ENCODE data around the gene CHST3.
"Not testable (repeated sequence)": the region's sequence is repeated elsewhere in the genome, so short reads cannot be mapped to it uniquely, and the experiment has no call there.

CHST3 gene

DNA sequence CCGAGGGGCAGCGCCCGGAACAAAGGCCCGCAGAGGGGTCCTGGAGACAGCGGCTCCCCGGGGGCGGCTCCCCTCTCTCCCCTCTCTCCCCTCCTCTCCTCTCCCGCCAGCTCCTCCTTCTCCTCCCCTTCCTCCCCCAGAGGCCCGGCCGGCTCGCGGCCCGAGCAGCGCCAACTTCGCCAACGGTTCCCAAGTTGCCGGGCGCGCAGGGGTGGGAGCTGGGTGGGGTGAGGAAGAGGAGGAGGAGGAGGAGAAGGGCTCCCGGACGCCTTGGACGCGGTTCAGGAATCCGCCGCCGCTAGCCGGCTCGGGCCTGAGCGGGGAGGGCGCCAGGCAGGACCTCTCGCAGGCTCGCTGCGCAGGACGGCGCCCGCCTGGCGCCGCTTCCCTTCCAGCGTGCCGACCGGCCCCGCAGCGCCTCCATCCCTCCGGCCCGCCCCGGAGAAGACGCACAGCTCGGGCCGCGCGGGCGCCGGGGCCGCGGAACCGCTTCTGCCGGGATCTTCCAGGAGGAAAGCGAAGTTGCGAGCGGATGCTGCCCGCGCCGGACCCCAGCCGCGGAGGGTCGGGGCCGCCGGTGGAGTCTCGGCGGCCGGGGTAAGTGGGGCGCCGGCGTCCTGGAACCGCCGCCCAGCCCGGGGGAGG, at the start of gene CHST3:
Gene CHST3, plus strand, starts transcription at position 298 of the 645 bp plus-strand sequence. CDS start 41,448 bp downstream, outside the sequence.
- DNase-seq (ENCODE audit: low read depth) = peak; percentile 61

DNA sequence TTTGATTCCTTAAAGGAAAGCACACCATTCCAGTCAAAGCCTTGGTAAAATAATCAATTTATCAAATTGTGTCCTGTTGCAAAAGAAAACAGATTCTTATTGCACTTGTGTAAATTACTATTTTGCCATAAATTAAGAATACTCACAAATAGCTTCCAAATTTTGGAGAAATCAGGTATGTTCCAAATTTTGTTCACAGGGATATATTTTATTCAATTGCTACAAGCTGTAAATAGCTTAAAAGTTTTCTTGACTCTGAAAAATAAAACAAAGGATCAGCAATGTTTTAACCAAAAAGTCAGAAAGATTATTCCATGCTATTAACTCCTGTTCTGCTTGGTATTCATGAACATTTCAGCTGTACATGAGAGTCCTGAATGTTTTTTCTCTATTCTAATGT, 47.4 kb upstream of the CHST3 start:
- DNase-seq (ENCODE audit: low read depth) = no peak

DNA sequence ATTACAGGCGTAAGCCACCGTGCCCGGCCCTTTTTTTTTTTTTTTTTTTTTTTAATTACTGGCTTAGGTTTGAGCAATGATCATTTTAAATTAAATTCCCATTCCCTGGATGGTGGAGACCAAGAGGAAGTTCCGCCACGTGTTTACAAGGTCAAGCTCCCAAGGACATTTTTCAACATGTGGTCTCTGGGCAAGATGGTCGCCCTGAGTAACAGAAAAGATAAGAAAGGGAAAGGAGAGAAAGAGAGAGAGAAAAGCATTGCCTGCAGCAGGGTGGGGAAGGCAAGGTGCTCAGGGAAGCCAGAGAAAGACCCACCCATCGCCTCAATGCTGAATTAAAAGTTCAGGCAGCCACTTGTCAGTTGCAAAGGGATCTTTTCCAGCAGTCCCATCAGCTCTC, 45.2 kb upstream of the CHST3 start:
- no peak for DNase-seq (ENCODE audit: low read depth)

GRCh38 chr10:71919956-71920539, 44.1 kb upstream of the CHST3 start:
- DNase-seq (ENCODE audit: low read depth) = not testable (repeated sequence)

GRCh38 chr10:71920540-71921323, 43.5 kb upstream of the CHST3 start:
- DNase-seq (ENCODE audit: low read depth) = peak; percentile 61

DNA sequence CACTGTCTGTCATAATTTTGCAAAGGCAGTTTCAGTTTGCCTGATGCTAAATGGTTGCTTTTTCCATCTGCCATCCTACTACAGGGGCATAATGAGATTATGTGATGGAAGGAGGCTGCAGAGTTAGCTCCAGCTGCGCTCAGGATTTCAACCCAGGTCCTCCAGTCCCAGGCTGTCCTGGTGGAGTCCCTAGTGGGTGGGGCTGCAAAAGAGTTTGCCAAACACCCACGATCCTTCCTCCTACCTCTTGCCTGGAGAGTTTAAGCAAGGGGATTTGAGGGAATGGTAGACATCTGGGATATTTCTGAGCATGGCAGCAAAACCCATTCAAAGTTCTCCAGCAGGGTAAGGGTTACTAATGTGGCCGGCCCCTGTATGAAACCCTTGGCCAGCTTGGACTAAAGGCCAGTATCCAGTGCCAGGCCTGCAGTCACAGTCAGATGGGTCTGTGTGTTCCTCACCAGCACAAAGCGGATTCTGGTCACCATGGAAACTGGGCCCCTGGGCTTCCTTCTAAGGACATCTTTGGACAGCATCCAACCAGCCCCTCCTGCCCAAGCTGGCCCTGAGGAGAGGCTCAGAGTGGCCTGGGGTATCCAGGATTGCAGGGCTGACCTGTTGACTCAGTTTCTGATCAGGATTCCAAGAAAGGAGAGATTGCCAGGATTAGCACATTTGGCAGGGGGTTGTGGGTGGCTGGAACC, 42.7 kb upstream of the CHST3 start:
- peak; percentile 10 for DNase-seq (ENCODE audit: low read depth)

- no peak for DNase-seq (ENCODE audit: low read depth)
These were observed 41.0 kb upstream of the CHST3 start for GRCh38 chr10:71923138-71923692.

- no peak for DNase-seq (ENCODE audit: low read depth)
These were observed 39.4 kb upstream of the CHST3 start for GRCh38 chr10:71924771-71925170.

- no peak for DNase-seq (ENCODE audit: low read depth)
These were observed 37.0 kb upstream of the CHST3 start for GRCh38 chr10:71927159-71927558.

- DNase-seq (ENCODE audit: low read depth) = peak; percentile 68
These were observed 36.2 kb upstream of the CHST3 start for GRCh38 chr10:71927776-71928592.

DNA sequence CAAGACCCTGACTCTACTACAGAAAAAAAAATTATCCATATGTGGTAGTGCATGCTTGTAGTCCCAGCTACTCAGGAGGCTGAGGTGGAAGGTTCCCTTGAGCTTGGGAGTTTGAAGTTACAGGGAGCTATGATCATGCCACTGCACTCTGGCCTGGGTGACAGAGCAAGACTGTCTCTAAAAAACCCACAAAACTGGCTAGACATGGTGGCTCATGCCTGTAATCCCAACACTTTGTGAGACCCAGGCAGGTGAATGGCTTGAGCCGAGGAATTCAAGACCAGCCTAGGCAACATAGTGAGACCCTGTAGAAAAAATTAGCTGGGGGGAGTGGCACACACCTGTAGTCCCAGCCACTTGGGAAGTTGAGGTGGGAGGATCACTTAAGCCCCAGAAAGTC, 32.9 kb upstream of the CHST3 start:
- DNase-seq (ENCODE audit: low read depth) = no peak

GRCh38 chr10:71933651-71934050, 30.5 kb upstream of the CHST3 start:
- DNase-seq (ENCODE audit: low read depth) = no peak

DNA sequence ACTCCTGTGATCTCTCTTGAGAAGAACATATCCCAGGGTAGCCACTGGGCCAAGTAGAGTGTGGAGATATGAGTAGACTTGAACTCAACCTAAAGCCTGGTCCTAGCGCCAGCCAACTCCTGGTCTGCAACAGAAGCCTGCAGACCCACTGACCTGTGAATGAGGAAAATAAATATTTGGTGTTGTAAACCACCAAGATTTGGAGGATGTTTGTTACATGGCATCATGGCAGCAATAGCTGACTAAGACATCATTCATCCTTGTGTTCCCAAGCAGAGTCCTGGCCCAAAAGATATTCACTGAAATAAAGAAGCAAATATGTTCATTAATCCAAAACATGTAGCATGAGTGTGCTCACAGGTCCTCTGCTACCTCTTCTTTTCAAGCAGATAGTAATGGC, 26.0 kb upstream of the CHST3 start:
- no peak for DNase-seq (ENCODE audit: low read depth)

GRCh38 chr10:71939304-71939703, 24.9 kb upstream of the CHST3 start:
- no peak for DNase-seq (ENCODE audit: low read depth)

- no peak for DNase-seq (ENCODE audit: low read depth)
These were observed 24.2 kb upstream of the CHST3 start for GRCh38 chr10:71939861-71940474.

DNA sequence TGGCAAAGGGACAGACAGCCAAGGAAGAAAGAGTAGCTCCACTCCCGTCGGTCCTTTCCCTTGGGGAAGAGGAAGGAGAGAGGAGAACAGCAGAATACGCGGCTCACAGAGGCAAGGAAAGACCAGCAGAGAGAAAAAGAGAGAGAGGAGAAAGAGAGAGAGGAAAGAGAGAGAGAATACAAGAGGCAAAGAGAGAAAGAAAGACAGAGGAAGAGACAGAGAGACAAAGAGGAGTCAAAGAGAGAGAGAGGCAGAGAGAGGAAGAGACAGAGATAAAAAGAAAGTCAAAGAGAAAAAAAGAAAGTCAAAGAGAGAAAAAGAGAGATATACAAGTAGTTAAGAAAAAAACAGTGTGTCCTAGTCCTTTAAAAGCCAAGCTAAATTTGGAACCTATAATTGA, 23.4 kb upstream of the CHST3 start:
- DNase-seq (ENCODE audit: low read depth) = no peak

GRCh38 chr10:71941318-71941717, 22.9 kb upstream of the CHST3 start:
- DNase-seq (ENCODE audit: low read depth) = no peak

GRCh38 chr10:71945819-71946474, 18.2 kb upstream of the CHST3 start:
- DNase-seq (ENCODE audit: low read depth) = no peak

GRCh38 chr10:71946700-71947099, 17.5 kb upstream of the CHST3 start:
- DNase-seq (ENCODE audit: low read depth) = no peak

DNA sequence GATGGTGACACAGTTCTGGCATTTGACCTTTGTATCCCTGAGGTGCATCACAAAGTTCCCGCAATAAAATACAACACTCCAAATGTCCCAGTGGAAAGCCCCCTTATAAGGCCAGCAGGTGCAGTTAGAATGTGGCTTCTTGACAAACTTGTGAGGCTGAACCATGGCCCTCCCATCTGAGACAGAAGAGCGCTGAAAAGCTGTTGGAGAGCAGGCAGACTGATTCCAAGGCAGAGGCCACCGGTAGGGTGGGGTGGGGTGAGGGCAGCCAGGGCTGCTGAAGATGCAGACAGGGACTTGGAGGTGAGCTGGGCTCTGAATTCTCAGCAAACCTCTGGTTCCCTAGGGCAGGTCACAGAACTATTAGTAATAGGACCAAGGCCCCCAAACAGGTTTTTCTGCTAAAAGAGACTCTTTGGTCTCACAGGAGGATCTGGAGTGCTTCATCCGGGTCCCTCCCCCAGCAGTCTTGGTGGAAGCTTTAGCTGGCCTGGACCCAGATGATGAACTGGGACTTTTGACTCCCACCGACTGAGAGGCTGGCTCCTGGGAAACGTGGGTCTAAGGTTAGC, 15.6 kb upstream of the CHST3 start:
- no peak for DNase-seq (ENCODE audit: low read depth)
